KBM-7 (cell line): ENCODE measurements around the gene EEF1A1.
A peak's percentile ranks its signal among the peaks of the same experiment; 100 is the strongest.
"Not testable (repeated sequence)": the region's sequence is repeated elsewhere in the genome, so short reads cannot be mapped to it uniquely, and the experiment has no call there.

ENCODE experiments used
- DNase-seq: peaks from one replicate; pipeline ENCODE4 v3.0.0-alpha.2; 2015
- in situ Hi-C: fragments of 300-500 bp; cut with MboI; formaldehyde crosslinking; loops from 2 replicates; pipeline ENCODE4 v1.14.3; 2020; ENCODE audit warnings: low sequenced_read_pairs, low pct_unique_long_range_greater_than_20kb, mixed read lengths

The EEF1A1 gene

GRCh38 chr6:73520688-73521350 is at the start of gene EEF1A1:
TSS of gene EEF1A1 (minus strand) at chr6:73521032. CDS start at chr6:73520026, 1,006 bp downstream.
- in situ Hi-C loops, result no loop called here
- peak; percentile 100 for DNase-seq

DNA sequence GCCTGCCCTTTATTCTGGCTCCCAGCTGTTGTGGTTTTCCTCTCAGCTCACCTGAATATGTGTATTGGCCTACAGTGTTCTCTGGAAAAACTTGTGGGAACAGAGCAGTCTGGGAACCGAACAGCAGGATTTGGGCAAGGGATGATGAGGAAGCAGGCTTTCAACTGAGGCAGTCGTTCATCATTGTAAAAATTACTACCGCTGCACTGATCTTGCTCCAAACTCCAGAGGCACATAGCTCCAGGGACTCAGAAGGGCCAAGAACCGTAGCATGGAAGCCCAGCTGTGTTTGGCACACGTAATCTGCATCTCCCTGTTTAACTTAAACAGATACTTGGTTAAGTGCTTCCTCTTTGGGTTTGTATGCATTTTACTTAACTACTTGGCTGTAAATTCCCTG is 48.3 kb upstream of the EEF1A1 start:
- in situ Hi-C loops, result no loop called here
- DNase-seq, result no peak

GRCh38 chr6:73566954-73567591 is 46.2 kb upstream of the EEF1A1 start:
- no peak for DNase-seq
- in situ Hi-C loops, result no loop called here

- DNase-seq, in situ Hi-C loops: not testable (repeated sequence)
Observed at GRCh38 chr6:73566486-73566871, 45.6 kb upstream of the EEF1A1 start.

DNA sequence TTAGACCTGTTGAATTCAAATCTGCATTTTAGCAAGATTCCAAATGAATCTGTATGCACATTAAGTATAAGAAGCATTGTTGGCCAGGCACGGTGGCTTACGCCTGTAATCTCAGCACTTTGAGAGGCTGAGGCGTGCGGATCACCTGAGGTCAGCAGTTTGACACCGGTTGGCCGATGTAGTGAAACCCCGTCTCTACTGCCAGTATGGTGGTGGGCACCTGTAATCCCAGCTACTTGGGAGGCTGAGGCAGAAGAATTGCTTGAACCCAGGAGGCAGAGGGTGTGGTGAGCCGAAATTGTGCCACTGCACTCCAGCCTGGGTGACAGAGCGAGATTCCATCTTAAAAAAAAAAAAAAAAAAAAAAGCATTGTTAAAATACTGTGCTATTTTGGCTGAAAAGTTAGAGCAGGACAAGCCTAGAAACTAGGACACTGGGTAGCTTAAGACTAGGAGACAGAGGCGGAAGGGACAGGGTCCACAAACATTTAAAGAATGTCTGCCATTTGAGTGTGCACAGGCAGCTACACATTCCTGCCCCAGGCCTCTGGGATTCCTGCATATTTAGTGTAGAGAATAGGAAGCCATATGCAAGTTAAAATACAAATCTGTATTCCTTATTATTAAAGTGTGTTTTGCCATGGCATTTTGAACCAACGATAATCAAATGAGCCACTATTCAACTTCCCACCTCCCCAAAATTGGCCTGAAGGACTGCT is 45.1 kb upstream of the EEF1A1 start:
- DNase-seq, result no peak
- in situ Hi-C loops, result no loop called here

DNA sequence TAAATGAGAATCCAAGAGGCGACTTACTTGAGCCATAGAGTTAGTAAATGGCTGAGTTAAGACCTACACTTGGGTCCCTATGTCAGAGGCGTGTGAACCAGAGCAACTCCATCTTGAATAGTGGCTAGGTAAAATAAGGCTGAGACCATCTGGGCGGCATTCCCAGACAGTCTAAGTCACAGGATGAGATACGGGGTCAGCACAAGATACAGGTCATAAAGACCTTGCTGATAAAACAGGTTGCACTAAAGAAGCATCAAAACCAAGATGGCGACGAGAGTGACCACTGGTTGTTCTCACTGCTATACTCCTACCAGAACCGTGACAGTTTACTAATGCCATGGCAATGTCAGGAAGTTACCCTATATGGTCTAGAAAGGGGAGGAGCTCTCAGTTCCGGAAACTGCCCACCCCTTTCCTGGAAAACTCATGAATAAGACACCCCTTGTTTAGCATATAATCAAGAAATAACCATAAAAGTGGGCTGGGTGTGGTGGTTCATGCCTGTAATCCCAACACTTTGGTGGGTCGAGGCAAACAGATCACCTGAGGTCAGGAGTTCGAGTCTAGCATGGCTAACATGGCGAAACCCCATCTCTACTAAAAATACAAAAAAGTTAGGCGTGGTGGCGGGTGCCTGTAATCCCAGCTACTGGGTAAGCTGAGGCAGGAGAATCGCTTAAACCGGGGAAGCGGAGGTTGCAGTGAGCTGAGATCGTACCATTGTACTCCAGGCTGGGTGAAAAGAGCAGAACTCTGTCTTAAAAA is 43.9 kb upstream of the EEF1A1 start:
- DNase-seq, result no peak
- in situ Hi-C loops, result no loop called here

- no peak for DNase-seq
- in situ Hi-C loops, result no loop called here
Observed at GRCh38 chr6:73562558-73562957, 41.7 kb upstream of the EEF1A1 start.

DNA sequence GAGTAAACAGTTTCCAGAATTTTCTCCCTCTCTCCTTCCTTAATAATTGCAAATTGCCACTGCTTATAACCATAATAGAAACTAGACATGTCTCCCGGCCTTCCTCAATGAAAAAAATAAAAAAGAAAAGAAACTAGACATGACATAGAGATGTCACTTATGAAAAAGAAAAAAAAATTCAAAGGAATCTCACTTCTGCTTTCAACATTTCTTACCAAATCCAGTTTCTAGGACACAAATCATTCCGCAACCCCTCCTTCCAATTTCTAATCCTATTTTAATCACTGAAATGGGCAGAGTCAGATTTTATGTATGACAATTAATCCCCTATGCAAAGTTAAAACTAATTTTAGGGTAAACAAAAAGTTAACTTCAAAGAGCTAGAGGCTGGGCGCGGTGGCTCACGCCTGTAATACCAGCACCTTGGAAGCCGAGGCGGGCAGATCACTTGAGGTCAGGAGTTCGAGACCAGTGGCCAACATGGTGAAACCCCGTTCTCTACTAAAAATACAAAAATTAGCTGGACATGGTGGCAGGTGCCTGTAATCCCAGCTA is 40.1 kb upstream of the EEF1A1 start:
- in situ Hi-C loops, result no loop called here
- DNase-seq, result no peak

DNA sequence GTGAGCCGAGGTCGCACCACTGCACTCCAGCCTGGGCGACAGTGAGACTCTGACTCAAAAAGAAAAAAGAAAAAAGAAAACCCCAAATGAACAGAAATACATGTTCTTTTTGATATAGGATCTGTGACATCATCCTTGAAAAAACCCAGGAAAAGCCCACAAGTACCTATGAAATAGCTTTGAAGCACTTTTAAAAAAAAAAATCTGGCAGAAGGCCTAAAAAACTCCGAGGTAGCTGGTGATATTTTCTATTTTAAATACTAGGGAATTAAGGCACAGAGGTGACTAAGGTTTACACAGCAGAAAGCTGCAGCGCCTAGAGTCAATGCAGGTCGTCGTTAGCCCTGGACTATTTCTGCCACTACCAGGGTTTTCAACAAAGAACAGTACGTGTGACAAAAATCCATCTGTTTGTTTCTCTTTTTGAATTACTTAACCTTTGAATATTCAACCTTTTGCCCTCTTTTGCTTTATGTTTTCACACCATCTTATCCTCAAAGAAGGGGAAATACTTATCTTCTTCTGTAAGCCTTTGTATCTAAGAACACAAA is 39.4 kb upstream of the EEF1A1 start:
- DNase-seq, result no peak
- in situ Hi-C loops, result no loop called here

- DNase-seq, in situ Hi-C loops: not testable (repeated sequence)
Observed at GRCh38 chr6:73559399-73559794, 38.6 kb upstream of the EEF1A1 start.

DNA sequence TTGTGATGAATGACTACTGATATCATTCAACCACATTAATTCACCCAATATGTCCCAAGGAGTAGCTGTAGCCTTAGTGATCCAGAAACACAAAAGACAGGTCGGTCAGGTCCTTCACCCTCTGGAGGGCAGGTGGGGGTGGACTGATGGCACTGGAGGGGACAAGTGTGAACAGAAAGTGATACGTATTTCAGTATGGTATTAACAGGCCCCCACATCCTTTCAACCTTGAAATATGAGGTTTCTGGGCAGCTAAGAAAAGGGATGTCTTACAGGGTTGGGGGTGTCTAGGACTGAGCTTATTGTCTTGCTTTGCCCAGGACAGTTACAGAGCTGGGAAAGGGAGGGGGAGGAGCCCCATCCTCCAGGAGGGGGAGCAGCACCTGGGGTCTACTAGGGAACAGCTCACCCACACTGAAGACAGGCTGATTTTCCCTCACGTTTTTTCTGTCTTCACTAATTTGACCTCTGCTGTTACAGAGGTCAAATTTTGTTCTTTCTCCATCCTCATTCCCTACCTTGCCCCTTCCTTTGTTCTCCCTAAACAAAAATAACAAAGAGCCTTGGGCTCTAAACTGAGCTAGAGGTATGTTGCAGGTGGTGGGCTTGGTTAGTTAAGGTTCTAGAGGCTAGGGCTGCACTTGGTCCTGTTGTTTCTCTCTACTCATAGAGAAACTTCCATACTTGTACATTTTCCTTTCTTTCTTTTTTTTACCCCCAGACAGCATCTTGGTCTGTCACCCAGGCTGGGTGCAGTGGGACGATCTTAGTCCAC is 38.0 kb upstream of the EEF1A1 start:
- in situ Hi-C loops, result no loop called here
- DNase-seq, result no peak

- no peak for DNase-seq
- in situ Hi-C loops, result no loop called here
Observed at GRCh38 chr6:73556836-73557235, 36.0 kb upstream of the EEF1A1 start.

- in situ Hi-C loops, DNase-seq: not testable (repeated sequence)
Observed at GRCh38 chr6:73555380-73555949, 34.6 kb upstream of the EEF1A1 start.

- in situ Hi-C loops, DNase-seq: not testable (repeated sequence)
Observed at GRCh38 chr6:73551115-73551514, 30.3 kb upstream of the EEF1A1 start.

DNA sequence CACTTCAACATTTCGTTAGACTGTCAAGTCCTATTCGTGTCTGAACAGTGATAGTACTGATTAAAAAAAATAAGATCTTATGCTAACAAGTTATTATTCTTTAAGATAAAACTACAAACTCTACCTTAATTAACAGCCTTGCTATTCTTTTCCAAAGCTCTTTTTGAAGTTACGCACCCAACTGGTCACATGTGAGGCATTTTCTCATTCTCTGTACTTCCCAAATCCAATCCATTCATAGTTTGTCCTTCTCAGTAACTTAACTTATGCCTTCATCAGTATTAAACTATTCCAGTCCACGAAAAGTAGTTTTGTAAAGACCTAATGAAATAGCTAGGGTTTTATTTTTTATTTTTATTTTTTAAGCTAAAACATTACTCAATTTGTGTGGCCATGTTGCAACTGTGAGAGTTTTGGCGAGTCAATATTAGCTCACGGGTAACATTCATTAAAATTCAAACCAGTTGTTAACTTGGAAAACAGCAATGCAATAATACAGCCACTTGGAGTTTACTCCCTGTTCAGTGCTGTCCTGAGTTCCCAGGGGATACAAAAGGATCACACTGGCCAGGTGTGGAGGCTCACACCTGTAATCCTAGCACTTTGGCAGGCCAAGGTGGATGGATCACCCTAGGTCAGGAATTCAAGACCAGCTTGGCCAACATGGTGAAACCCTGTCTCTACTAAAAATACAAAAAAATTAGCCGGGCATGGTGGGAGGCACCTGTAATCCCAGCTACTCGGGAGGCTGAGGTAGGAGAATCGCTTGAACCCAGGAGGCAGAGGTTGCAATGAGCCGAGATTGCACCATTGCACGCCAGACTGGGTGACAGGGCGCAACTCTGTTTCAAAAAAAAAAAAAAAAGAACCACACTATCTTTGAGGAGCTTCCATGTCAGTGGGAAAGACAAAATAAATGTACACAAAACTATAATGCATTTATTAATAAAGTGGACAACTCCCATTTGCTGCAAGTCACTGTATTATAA is 27.9 kb upstream of the EEF1A1 start:
- in situ Hi-C loops, result no loop called here
- DNase-seq, result no peak

DNA sequence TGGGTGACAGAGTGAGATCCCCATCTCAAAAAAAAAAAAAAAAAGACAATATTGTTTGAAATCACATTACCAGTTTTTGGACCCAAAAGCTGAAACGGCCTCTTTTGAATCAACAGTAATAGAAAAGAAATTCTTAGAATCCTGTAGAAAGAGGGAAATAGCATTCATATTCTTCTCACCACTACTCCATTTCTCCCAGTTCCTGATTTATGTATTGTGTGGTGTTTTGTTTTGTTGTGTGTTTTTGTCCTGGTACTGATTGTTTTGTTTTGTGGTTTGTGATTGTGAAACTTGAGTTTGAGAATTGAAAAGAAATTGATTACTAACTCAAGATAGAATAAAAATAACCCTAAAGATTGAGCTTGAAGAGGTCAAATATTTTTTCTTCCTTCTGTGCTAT is 26.2 kb upstream of the EEF1A1 start:
- no peak for DNase-seq
- in situ Hi-C loops, result no loop called here

GRCh38 chr6:73542891-73543290 is 22.1 kb upstream of the EEF1A1 start:
- in situ Hi-C loops, result no loop called here
- no peak for DNase-seq
